Jurkat, Clone E6-1 (cell line): Measurements from ENCODE around the gene EREG. TPM values are rescaled to one million over a fixed set of nuclear protein-coding genes. Genes with fewer than 3 reads are reported as not detected.

ENCODE experiments used
- DNase-seq: peaks from one replicate; pipeline ENCODE4 v3.0.0-alpha.2; 2011; ENCODE audit warnings: low read depth, low spot score
- H3K4me3 ChIP-seq: 2 replicates; pipeline ENCODE4 v1.5.1; 2011; ENCODE audit warnings: mild to moderate bottlenecking, low read length, control low read depth, moderate library complexity
- polyA plus RNA-seq: library from polyadenylated mRNA; unstranded; fragments of >200 nt; gene quantifications from one replicate; pipeline ENCODE4 v1.2.1, GENCODE V29; 2012; ENCODE audit warnings: missing spikeins; ENCODE audit not compliant: insufficient read length, insufficient read depth

The EREG gene, protein sequence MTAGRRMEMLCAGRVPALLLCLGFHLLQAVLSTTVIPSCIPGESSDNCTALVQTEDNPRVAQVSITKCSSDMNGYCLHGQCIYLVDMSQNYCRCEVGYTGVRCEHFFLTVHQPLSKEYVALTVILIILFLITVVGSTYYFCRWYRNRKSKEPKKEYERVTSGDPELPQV
- not detected for polyA plus RNA-seq

- H3K4me3 ChIP-seq = no peak within 1 kb of the TSS
- DNase-seq = no peak
Measured at GRCh38 chr4:74364652-74365491, at the start of gene EREG. EREG (plus strand) TSS chr4:74365145; CDS start chr4:74365309, 164 bp downstream.

DNA sequence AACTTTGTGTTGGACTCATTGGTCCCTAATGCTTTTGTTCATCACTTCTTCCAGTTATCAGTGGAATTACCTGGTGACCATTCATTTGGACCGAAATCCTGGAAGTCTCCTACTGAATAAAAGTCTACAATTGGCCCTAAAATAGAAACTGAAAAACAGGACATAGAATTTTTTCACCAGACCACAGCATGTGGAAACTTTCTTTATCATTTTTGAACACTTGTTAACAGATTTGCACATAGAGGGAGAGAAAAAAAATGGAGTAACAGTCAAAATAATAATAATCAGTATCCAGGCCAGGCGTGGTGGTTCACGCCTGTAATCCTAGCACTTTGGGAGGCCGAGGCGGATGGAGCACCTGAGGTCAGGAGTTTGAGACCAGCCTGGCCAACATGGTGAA lies 49.6 kb upstream of the EREG start:
- H3K4me3 ChIP-seq = no peak overlapping the region
- DNase-seq = no peak

DNA sequence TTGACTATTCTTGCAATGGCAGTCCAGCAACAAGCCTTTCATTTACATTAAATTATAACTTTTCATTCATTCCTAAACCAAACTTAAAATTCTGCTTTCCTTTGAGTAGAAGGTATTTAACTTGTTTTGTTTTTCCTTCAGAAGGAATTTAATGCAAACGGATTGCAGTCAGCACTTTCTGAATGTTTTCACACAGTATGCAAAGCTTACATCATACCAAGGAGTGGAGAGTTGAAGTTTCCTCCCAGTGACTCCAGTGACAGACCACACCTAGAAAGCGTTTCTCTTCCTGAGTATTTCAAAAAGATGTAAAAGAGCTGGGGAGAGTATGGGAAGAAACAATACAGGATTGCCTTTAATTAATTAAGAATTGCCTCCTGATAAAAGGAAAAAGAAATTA lies 48.5 kb upstream of the EREG start:
- no peak for DNase-seq
- H3K4me3 ChIP-seq = no peak overlapping the region

DNA sequence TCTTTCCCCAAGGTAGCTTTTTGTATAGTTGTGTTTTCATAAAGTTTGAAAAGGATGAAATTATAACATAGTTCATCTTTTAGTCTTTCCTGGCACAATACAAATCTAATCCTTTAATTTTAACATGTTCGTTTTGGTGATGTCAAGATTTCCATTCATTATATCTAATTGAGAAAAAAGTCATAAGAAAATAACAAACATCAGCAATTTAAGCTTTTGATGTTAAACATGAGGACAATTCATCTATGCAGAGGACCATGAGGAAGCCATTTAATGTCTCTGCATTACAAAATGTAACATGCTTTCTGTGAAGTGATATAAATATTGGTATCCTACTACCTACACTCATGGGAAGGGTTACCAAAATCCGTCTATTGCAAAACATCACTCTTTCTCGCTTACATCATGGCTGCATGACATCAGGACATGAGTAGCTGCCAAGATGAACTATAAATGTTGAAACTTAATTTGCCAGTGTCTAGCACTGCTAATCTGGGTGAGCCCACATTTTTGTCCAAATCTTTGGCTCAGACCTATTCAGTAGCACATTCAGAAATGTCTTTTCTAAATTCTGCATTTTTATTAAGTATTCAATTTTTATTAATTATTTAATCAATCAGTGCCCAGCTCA lies 47.2 kb upstream of the EREG start:
- H3K4me3 ChIP-seq = no peak overlapping the region
- DNase-seq = no peak

GRCh38 chr4:74318276-74318675 lies 46.7 kb upstream of the EREG start:
- no peak for DNase-seq
- H3K4me3 ChIP-seq = no peak overlapping the region

DNA sequence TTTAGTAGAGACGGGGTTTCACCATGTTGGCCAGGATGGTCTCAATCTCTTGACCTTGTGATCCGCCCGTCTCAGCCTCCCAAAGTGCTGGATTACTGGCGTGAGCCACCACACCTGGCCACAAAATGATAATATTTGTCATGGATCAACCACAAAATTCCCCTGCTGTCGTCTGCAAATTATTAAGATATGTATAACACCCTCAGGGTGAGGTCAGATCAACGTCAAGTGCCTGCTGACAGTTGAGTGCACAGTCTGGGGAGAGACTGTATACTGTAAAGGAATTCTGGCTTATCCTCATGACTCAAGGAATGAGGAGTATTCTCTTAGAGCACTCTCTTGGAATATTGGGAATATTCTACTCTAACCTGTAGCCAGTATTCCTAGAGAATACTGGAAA lies 45.5 kb upstream of the EREG start:
- no peak overlapping the region for H3K4me3 ChIP-seq
- no peak for DNase-seq

- DNase-seq = peak; percentile 62
- no peak overlapping the region for H3K4me3 ChIP-seq
Measured at GRCh38 chr4:74320559-74321118, 44.3 kb upstream of the EREG start.

DNA sequence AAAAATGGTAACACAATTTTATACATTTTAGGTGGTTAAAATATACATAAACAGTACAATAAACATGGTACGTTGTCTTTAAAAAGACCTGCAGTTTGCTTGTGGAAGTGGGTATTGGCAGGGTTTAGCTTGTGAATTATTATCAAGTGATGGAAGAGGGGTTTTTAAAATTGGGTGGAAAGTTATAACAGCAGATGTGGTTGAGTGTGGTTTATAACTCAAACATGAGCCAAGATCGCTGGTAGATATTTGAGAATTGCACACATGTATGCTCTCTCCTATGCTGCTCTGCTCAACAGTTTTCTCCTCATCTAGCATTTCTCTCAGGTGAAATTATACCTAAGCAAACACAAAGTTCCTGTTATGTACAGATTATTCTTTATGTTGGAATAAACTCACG lies 42.6 kb upstream of the EREG start:
- DNase-seq = no peak
- no peak overlapping the region for H3K4me3 ChIP-seq

GRCh38 chr4:74323663-74324062 lies 41.3 kb upstream of the EREG start:
- no peak overlapping the region for H3K4me3 ChIP-seq
- DNase-seq = no peak

GRCh38 chr4:74324262-74324661 lies 40.7 kb upstream of the EREG start:
- no peak for DNase-seq
- no peak overlapping the region for H3K4me3 ChIP-seq

- no peak for DNase-seq
- no peak overlapping the region for H3K4me3 ChIP-seq
Measured at GRCh38 chr4:74325886-74326285, 39.1 kb upstream of the EREG start.

DNA sequence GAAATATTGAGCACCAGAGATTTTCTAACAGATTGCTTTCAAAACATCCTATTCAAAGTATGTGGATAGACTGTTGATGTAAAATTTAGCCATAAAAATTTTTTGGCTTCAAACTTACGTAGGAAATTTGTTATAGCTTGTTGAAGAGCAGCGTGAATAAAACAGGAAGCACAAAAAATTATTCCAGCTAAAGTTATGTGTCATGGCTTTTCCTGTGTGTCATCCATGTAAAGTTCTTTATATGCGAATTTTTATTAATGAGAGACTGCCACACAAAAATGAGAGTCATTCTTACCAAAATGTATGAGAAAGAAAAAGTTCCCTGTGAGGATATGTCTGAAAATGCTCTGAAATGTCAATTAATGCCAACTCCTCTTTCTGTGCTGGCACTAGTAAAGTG lies 37.2 kb upstream of the EREG start:
- H3K4me3 ChIP-seq = no peak overlapping the region
- no peak for DNase-seq

- H3K4me3 ChIP-seq = no peak overlapping the region
- no peak for DNase-seq
Measured at GRCh38 chr4:74328501-74328900, 36.4 kb upstream of the EREG start.

- DNase-seq = no peak
- H3K4me3 ChIP-seq = no peak overlapping the region
Measured at GRCh38 chr4:74329307-74329706, 35.6 kb upstream of the EREG start.

- no peak for DNase-seq
- H3K4me3 ChIP-seq = no peak overlapping the region
Measured at GRCh38 chr4:74330295-74330750, 34.6 kb upstream of the EREG start.

- no peak overlapping the region for H3K4me3 ChIP-seq
- DNase-seq = no peak
Measured at GRCh38 chr4:74331252-74331651, 33.7 kb upstream of the EREG start.

DNA sequence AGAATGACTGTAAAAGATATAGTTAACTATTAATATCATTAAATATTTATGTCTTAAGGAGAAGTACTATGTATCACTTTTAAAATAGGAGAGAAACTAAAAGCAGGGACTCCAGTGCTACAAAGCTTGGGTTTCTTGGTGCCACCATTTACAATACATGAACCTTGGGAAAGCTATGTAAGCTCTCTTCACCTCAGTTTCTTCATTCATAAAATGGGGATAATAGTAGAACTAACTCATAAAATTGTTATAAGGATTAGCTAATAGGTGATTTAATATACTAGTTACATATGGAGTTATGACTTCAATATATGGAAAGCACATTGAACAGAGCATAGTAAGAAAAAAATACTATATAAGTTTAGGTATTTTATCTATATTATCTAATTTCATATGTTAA lies 33.0 kb upstream of the EREG start:
- no peak for DNase-seq
- no peak overlapping the region for H3K4me3 ChIP-seq

GRCh38 chr4:74334636-74335035 lies 30.3 kb upstream of the EREG start:
- DNase-seq = no peak
- H3K4me3 ChIP-seq = no peak overlapping the region

GRCh38 chr4:74335341-74336021 lies 29.5 kb upstream of the EREG start:
- no peak overlapping the region for H3K4me3 ChIP-seq
- no peak for DNase-seq
